ENCODE measurements around the gene ATP2B2. TPM values are rescaled to one million over a fixed set of nuclear protein-coding genes. Genes with fewer than 3 reads are reported as not detected.

ATP2B2 gene
- total RNA-seq, 4 donors from 2014 or later, result 0.29 to 9.5 (median 4.4) TPM

DNA sequence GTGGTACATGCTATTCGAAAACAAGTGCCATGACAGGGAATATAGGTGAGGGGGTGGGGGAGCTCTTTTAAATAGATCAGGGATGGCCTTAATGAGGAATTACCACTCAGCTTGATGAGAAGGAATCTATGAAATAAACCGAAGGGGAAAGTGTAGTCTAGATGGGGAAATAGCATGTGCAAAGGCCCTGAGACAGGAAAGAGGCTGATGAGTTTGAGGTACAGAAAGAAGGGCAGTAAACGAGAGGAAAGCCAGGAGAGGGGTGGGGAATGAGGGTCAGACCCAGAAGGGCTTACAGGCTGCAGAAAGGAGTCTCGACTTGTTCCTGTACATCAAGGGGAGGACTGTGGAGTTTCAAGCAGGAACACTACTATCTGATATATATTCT lies 12.2 kb downstream of the ATP2B2 start:
- no peaks in the 10 kb centered on the region for H3K4me1 ChIP-seq
- TF ChIP-seq POLR2A (IDR thresholded peaks at IDR 0.05) (no peak), CTCF (IDR thresholded peaks at IDR 0.05) (no peak)
- DNase-seq, result no peak

GRCh38 chr3:10492364-10493201 lies 12.8 kb downstream of the ATP2B2 start:
- intact Hi-C loops (cut with DNase I; ENCODE audit: low total_unique reads), result no loop called here
- Histone ChIP-seq H3K27ac (no peak overlapping the region), H3K4me3 (no peak overlapping the region), H3K4me1 (no peaks in the 10 kb centered on the region), H3K9me3 (no peaks in the 10 kb centered on the region), H3K36me3 (no peaks in the 10 kb centered on the region), H3K27me3 (no peaks in the 10 kb centered on the region)
- no peak for DNase-seq
- TF ChIP-seq CTCF (IDR thresholded peaks at IDR 0.05), result no peak
- no peak for TF ChIP-seq POLR2A (IDR thresholded peaks at IDR 0.05)

More for the DNA sequence above, 12.2 kb downstream of the ATP2B2 start:
- intact Hi-C loops (cut with DNase I; ENCODE audit: low total_unique reads), result no loop called here
- no peaks in the 10 kb centered on the region for H3K36me3 ChIP-seq
- no peak overlapping the region for H3K27ac ChIP-seq
- H3K9me3 ChIP-seq, result no peaks in the 10 kb centered on the region
- H3K27me3 ChIP-seq, result no peaks in the 10 kb centered on the region
- no peak overlapping the region for H3K4me3 ChIP-seq

GRCh38 chr3:10489746-10490483 lies 15.5 kb downstream of the ATP2B2 start:
- Histone ChIP-seq H3K27ac (no peak overlapping the region), H3K27me3 (no peaks in the 10 kb centered on the region), H3K4me1 (no peaks in the 10 kb centered on the region), H3K36me3 (no peaks in the 10 kb centered on the region), H3K4me3 (no peak overlapping the region), H3K9me3 (no peaks in the 10 kb centered on the region)
- no peak for TF ChIP-seq POLR2A (IDR thresholded peaks at IDR 0.05)
- no peak for TF ChIP-seq CTCF (IDR thresholded peaks at IDR 0.05)
- intact Hi-C loops (cut with DNase I; ENCODE audit: low total_unique reads), result no loop called here
- no peak for DNase-seq

- no peaks in the 10 kb centered on the region for H3K4me1 ChIP-seq
- no peak overlapping the region for H3K4me3 ChIP-seq
- H3K27me3 ChIP-seq, result no peaks in the 10 kb centered on the region
- no peak for DNase-seq
- intact Hi-C loops (cut with DNase I; ENCODE audit: low total_unique reads), result no loop called here
- H3K36me3 ChIP-seq, result no peaks in the 10 kb centered on the region
- TF ChIP-seq POLR2A (IDR thresholded peaks at IDR 0.05), result no peak
- H3K9me3 ChIP-seq, result no peaks in the 10 kb centered on the region
- no peak overlapping the region for H3K27ac ChIP-seq
Observed at GRCh38 chr3:10487988-10488633, 17.3 kb downstream of the ATP2B2 start.

- intact Hi-C loops (cut with DNase I; ENCODE audit: low total_unique reads), result no loop called here
- H3K27me3 ChIP-seq, result no peaks in the 10 kb centered on the region
- H3K36me3 ChIP-seq, result no peaks in the 10 kb centered on the region
- no peak for DNase-seq
- H3K27ac ChIP-seq, result no peak overlapping the region
- no peaks in the 10 kb centered on the region for H3K4me1 ChIP-seq
- no peak overlapping the region for H3K4me3 ChIP-seq
- TF ChIP-seq POLR2A (IDR thresholded peaks at IDR 0.05), result no peak
- no peak for TF ChIP-seq CTCF (IDR thresholded peaks at IDR 0.05)
- H3K9me3 ChIP-seq, result no peaks in the 10 kb centered on the region
Observed at GRCh38 chr3:10485806-10486205, 19.6 kb downstream of the ATP2B2 start.

Measured in uterus (tissue), 4 donors.